Transverse colon (tissue), 3 donors: ENCODE measurements around the gene DPF3.

Experiments used
- EP300 ChIP-seq: sonication (generic); formaldehyde crosslinking; IDR thresholded peaks from one replicate; pipeline ENCODE4 v1.6.1; 2017; ENCODE audit warnings: antibody characterized with exemption, low read depth
- POLR2A ChIP-seq: fragments of 450-650 bp; IDR thresholded peaks from one replicate; pipeline ENCODE4 v1.6.1; 2016; ENCODE audit warnings: antibody characterized with exemption, mild to moderate bottlenecking, moderate library complexity
- TF ChIP-seq, protein P1 (sequence below), 5 experiments: fragments of 200-600 bp in 3 of 5; fragments of 450-650 bp in 2 of 5; sonication (generic) in 3 of 5; IDR thresholded peaks; 1 replicate in 2 of 5; 2 replicates in 3 of 5; pipeline ENCODE4 v1.5.1; 2016 to 2017; ENCODE audit warnings: antibody characterized with exemption in 5 of 5, inconsistent platforms in 3 of 5, mild to moderate bottlenecking in 2 of 5, moderate library complexity in 1 of 5

DNA sequence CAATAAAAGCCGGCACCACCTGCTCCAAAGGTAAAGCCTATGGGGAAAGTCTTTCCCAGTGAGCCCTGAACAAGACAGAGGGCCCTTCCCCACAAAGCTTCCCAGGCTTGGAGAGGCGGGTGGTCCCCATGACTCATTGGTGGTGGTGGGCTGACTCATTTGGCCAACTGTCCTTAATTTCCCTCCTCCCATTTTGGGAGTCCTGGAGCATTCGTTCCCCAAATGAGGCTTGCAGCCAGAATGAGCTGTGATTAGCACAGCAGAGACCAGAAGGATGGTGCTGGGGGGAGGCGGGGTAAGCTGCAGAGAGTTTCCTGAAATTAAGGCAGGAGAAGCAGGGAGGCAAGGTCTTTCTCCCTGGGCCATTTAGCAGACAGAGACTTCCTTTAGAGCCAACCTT is 241.7 kb downstream of the DPF3 start:
- TF ChIP-seq, protein P1, sequence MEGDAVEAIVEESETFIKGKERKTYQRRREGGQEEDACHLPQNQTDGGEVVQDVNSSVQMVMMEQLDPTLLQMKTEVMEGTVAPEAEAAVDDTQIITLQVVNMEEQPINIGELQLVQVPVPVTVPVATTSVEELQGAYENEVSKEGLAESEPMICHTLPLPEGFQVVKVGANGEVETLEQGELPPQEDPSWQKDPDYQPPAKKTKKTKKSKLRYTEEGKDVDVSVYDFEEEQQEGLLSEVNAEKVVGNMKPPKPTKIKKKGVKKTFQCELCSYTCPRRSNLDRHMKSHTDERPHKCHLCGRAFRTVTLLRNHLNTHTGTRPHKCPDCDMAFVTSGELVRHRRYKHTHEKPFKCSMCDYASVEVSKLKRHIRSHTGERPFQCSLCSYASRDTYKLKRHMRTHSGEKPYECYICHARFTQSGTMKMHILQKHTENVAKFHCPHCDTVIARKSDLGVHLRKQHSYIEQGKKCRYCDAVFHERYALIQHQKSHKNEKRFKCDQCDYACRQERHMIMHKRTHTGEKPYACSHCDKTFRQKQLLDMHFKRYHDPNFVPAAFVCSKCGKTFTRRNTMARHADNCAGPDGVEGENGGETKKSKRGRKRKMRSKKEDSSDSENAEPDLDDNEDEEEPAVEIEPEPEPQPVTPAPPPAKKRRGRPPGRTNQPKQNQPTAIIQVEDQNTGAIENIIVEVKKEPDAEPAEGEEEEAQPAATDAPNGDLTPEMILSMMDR (IDR thresholded peaks at IDR 0.05), result no peak
- TF ChIP-seq POLR2A (no peak), EP300 (no peak)
